Fibroblast of lung (primary cell): ENCODE data around the gene CASP8. TPM values are rescaled to one million over a fixed set of nuclear protein-coding genes. Genes with fewer than 3 reads are reported as not detected.
A peak's percentile ranks its signal among the peaks of the same experiment; 100 is the strongest.

ENCODE experiments used
- DNase-seq, 2 donors: peaks; one replicate each; pipeline versions ENCODE4 v3.0.0 to v3.0.0-alpha.2; 2010; ENCODE audit warnings: low read depth in 2 of 2
- H2AFZ ChIP-seq: 2 replicates; pipeline ENCODE4 v1.5.1; 2012; ENCODE audit warnings: low read length, control low read depth, inconsistent platforms
- H3K27ac ChIP-seq: 2 replicates; pipeline ENCODE4 v1.5.1; 2011; ENCODE audit warnings: low read length, control low read depth; ENCODE audit not compliant: insufficient read depth
- H3K27me3 ChIP-seq: 2 replicates; pipeline ENCODE4 v1.5.1; 2011; ENCODE audit warnings: mild to moderate bottlenecking, low read length; ENCODE audit not compliant: control insufficient read depth, insufficient read depth
- H3K36me3 ChIP-seq: 2 replicates; pipeline ENCODE4 v1.5.1; 2011; ENCODE audit warnings: low read length; ENCODE audit not compliant: control insufficient read depth, insufficient read depth
- H3K4me1 ChIP-seq: 2 replicates; pipeline ENCODE4 v1.5.1; 2011; ENCODE audit warnings: low read length; ENCODE audit not compliant: control insufficient read depth, insufficient read depth; ENCODE audit errors: extremely low read depth
- H3K4me2 ChIP-seq: 2 replicates; pipeline ENCODE4 v1.5.1; 2011; ENCODE audit warnings: low read length, control low read depth; ENCODE audit not compliant: insufficient read depth; ENCODE audit errors: extremely low read depth
- H3K4me3 ChIP-seq, 4 experiments: fragments of 200-600 bp in 1 of 4; sonication (generic) in 1 of 4; replicated peaks in 1 of 4; 2 replicates each; pipeline ENCODE4 v1.5.1; 2011 to 2016; ENCODE audit warnings: low read length in 4 of 4, low read depth in 3 of 4, mild to moderate bottlenecking in 3 of 4, control low read depth in 2 of 4, inconsistent platforms in 1 of 4, mixed read lengths in 1 of 4; ENCODE audit not compliant: insufficient read depth in 1 of 4; ENCODE audit errors: control extremely low read depth in 1 of 4
- H3K79me2 ChIP-seq: 2 replicates; pipeline ENCODE4 v1.5.1; 2012; ENCODE audit warnings: mild to moderate bottlenecking, low read length, inconsistent platforms; ENCODE audit not compliant: control insufficient read depth, insufficient read depth
- H3K9ac ChIP-seq: 2 replicates; pipeline ENCODE4 v1.5.1; 2011; ENCODE audit warnings: mild to moderate bottlenecking, low read length, control low read depth; ENCODE audit not compliant: insufficient read depth
- H3K9me3 ChIP-seq: 2 replicates; pipeline ENCODE4 v1.5.1; 2012; ENCODE audit warnings: low read depth, low read length; ENCODE audit not compliant: control insufficient read depth, insufficient read depth
- H4K20me1 ChIP-seq: 2 replicates; pipeline ENCODE4 v1.5.1; 2011; ENCODE audit warnings: low read length; ENCODE audit not compliant: control insufficient read depth, insufficient read depth; ENCODE audit errors: extremely low read depth
- CTCF ChIP-seq, 2 donors: IDR thresholded peaks in 1 of 2; conservative IDR thresholded peaks in 1 of 2; 1 replicate in 1 of 2; 2 replicates in 1 of 2; pipeline ENCODE4 v1.5.1; 2011 to 2012; ENCODE audit warnings: low read length in 2 of 2, control low read depth in 1 of 2, inconsistent platforms in 1 of 2, low read depth in 1 of 2, mild to moderate bottlenecking in 1 of 2
- EZH2 ChIP-seq: IDR thresholded peaks from 2 replicates; pipeline ENCODE4 v1.5.1; 2012; ENCODE audit warnings: low read length, control low read depth, mild to moderate bottlenecking; ENCODE audit errors: missing control alignments
- polyA plus RNA-seq, 2 donors: library from polyadenylated mRNA; depleted of rRNA in 1 of 2; stranded (reverse) in 1 of 2; unstranded in 1 of 2; fragments of >200 nt; gene quantifications; 2 replicates each; pipeline ENCODE4 v1.2.1, GENCODE V29; 2011 to 2012; ENCODE audit warnings: missing spikeins in 1 of 2
- total RNA-seq: library from RNA; depleted of rRNA; stranded (reverse); fragments of >200 nt; gene quantifications from 2 replicates; pipeline ENCODE4 v1.2.1, GENCODE V29; 2014

Gene CASP8
- total and polyA plus RNA-seq, 2 donors (not counting 1 experiment from before 2014, with no cell fraction given): 22.6 to 31.5 TPM

- DNase-seq: peak in 1 of 2 donors; percentile 59
- Histone ChIP-seq H3K9ac (no peak overlapping the region), H2AFZ (no peak overlapping the region), H3K27me3 (no peaks in the 10 kb centered on the region), H4K20me1 (no peaks in the 10 kb centered on the region), H3K4me2 (no peak overlapping the region), H3K27ac (no peak overlapping the region), H3K9me3 (no peaks in the 10 kb centered on the region), H3K79me2 (peaks cover 16% of the 10 kb centered on the region), H3K36me3 (no peaks in the 10 kb centered on the region), H3K4me1 (peaks cover 12% of the 10 kb centered on the region), H3K4me3 (no peak overlapping the region)
- no peak for TF ChIP-seq EZH2
- TF ChIP-seq CTCF (conservative IDR thresholded peaks at IDR 0.05 in 1 of 2, IDR thresholded peaks at IDR 0.05 in 1 of 2; ENCODE audit: low read depth in 1 of 2, low read length in 2 of 2): no peak
These were observed 4.8 kb upstream of the CASP8 start for GRCh38 chr2:201255408-201256033.

GRCh38 chr2:201256082-201256481 is 4.3 kb upstream of the CASP8 start:
- TF ChIP-seq CTCF (conservative IDR thresholded peaks at IDR 0.05 in 1 of 2, IDR thresholded peaks at IDR 0.05 in 1 of 2; ENCODE audit: low read depth in 1 of 2, low read length in 2 of 2) (no peak), EZH2 (no peak)
- H3K36me3 ChIP-seq: no peaks in the 10 kb centered on the region
- H4K20me1 ChIP-seq: no peaks in the 10 kb centered on the region
- H3K9me3 ChIP-seq: no peaks in the 10 kb centered on the region
- H2AFZ ChIP-seq: no peak overlapping the region
- H3K79me2 ChIP-seq: peaks cover 19% of the 10 kb centered on the region
- H3K9ac ChIP-seq: no peak overlapping the region
- H3K27ac ChIP-seq: no peak overlapping the region
- no peaks in the 10 kb centered on the region for H3K27me3 ChIP-seq
- H3K4me3 ChIP-seq: no peak overlapping the region
- no peak overlapping the region for H3K4me2 ChIP-seq
- H3K4me1 ChIP-seq: peaks cover 14% of the 10 kb centered on the region
- peak; percentile 24 to 37 for DNase-seq

- peak overlapping the region; percentile 97 for H3K4me2 ChIP-seq
- H3K27me3 ChIP-seq: no peaks in the 10 kb centered on the region
- no peaks in the 10 kb centered on the region for H3K9me3 ChIP-seq
- peaks cover 18% of the 10 kb centered on the region for H3K4me1 ChIP-seq
- TF ChIP-seq CTCF (conservative IDR thresholded peaks at IDR 0.05 in 1 of 2, IDR thresholded peaks at IDR 0.05 in 1 of 2; ENCODE audit: low read depth in 1 of 2, low read length in 2 of 2): no peak
- no peak for TF ChIP-seq EZH2
- H3K79me2 ChIP-seq: peaks cover 21% of the 10 kb centered on the region
- DNase-seq: no peak
- no peaks in the 10 kb centered on the region for H4K20me1 ChIP-seq
- H3K4me3 ChIP-seq: peak overlapping the region; percentile 62 to 89 (median 76)
- peak overlapping the region; percentile 94 for H3K27ac ChIP-seq
- peak overlapping the region; percentile 80 for H3K9ac ChIP-seq
- H2AFZ ChIP-seq: peak overlapping the region; percentile 98
- H3K36me3 ChIP-seq: no peaks in the 10 kb centered on the region
These were observed 2.9 kb upstream of the CASP8 start for GRCh38 chr2:201257381-201257955.
